ENCODE measurements around the gene BANF2.
"Not testable (repeated sequence)": the region's sequence is repeated elsewhere in the genome, so short reads cannot be mapped to it uniquely, and the experiment has no call there.

Gene BANF2

GRCh38 chr20:17766226-17766625, 66.5 kb downstream of the BANF2 start:
- DNase-seq (ENCODE audit: low spot score), result no peak

GRCh38 chr20:17767624-17768023, 67.9 kb downstream of the BANF2 start:
- no peak for DNase-seq (ENCODE audit: low spot score)

GRCh38 chr20:17768271-17768670, 68.5 kb downstream of the BANF2 start:
- DNase-seq (ENCODE audit: low spot score), result no peak

- not testable (repeated sequence) for DNase-seq (ENCODE audit: low spot score)
Measured at GRCh38 chr20:17769716-17770115, 70.0 kb downstream of the BANF2 start.

GRCh38 chr20:17771206-17772004, 71.6 kb downstream of the BANF2 start:
- no peak for DNase-seq (ENCODE audit: low spot score)

- DNase-seq (ENCODE audit: low spot score), result no peak
Measured at GRCh38 chr20:17772005-17772343, 72.2 kb downstream of the BANF2 start.

GRCh38 chr20:17773619-17774018, 73.9 kb downstream of the BANF2 start:
- no peak for DNase-seq (ENCODE audit: low spot score)

GRCh38 chr20:17775600-17775999, 75.8 kb downstream of the BANF2 start:
- DNase-seq (ENCODE audit: low spot score), result no peak

- no peak for DNase-seq (ENCODE audit: low spot score)
Measured at GRCh38 chr20:17776551-17776950, 76.8 kb downstream of the BANF2 start.

GRCh38 chr20:17779011-17779410, 79.2 kb downstream of the BANF2 start:
- DNase-seq (ENCODE audit: low spot score), result not testable (repeated sequence)

GRCh38 chr20:17782768-17783167, 83.0 kb downstream of the BANF2 start:
- DNase-seq (ENCODE audit: low spot score), result no peak

GRCh38 chr20:17783671-17784070, 83.9 kb downstream of the BANF2 start:
- DNase-seq (ENCODE audit: low spot score), result no peak

- DNase-seq (ENCODE audit: low spot score), result no peak
Measured at GRCh38 chr20:17785007-17785406, 85.2 kb downstream of the BANF2 start.
